HG03571 (cell line): ENCODE measurements around the gene AKT3.

Source experiments
- ATAC-seq: cut with Tn5 transposase; IDR thresholded peaks from one replicate; pipeline ENCODE4 v1.9.1; 2021; ENCODE audit not compliant: unreplicated experiment

The AKT3 gene

GRCh38 chr1:243561588-243562319, 288.3 kb downstream of the AKT3 start:
- no peak for ATAC-seq

- no peak for ATAC-seq
Observed at GRCh38 chr1:243559575-243560162, 290.4 kb downstream of the AKT3 start.

- ATAC-seq, result no peak
Observed at GRCh38 chr1:243558576-243558975, 291.5 kb downstream of the AKT3 start.

GRCh38 chr1:243557866-243558265, 292.2 kb downstream of the AKT3 start:
- no peak for ATAC-seq

GRCh38 chr1:243554686-243555085, 295.4 kb downstream of the AKT3 start:
- no peak for ATAC-seq

GRCh38 chr1:243553090-243553489, 297.0 kb downstream of the AKT3 start:
- ATAC-seq, result no peak

GRCh38 chr1:243550276-243550675, 299.8 kb downstream of the AKT3 start:
- no peak for ATAC-seq

- no peak for ATAC-seq
Observed at GRCh38 chr1:243549791-243550190, 300.3 kb downstream of the AKT3 start.

- no peak for ATAC-seq
Observed at GRCh38 chr1:243549108-243549507, 300.9 kb downstream of the AKT3 start.

- ATAC-seq, result no peak
Observed at GRCh38 chr1:243548516-243548915, 301.5 kb downstream of the AKT3 start.

GRCh38 chr1:243547891-243548290, 302.2 kb downstream of the AKT3 start:
- ATAC-seq, result no peak

- ATAC-seq, result no peak
Observed at GRCh38 chr1:243546457-243546856, 303.6 kb downstream of the AKT3 start.

GRCh38 chr1:243543501-243543900, 306.5 kb downstream of the AKT3 start:
- no peak for ATAC-seq

GRCh38 chr1:243542739-243543415, 307.2 kb downstream of the AKT3 start:
- ATAC-seq, result no peak

- ATAC-seq, result no peak
Observed at GRCh38 chr1:243539636-243540035, 310.4 kb downstream of the AKT3 start.

GRCh38 chr1:243535014-243535413, 315.0 kb downstream of the AKT3 start:
- ATAC-seq, result no peak

GRCh38 chr1:243529512-243529911, 320.5 kb downstream of the AKT3 start:
- no peak for ATAC-seq

GRCh38 chr1:243528459-243529121, 321.5 kb downstream of the AKT3 start:
- no peak for ATAC-seq

GRCh38 chr1:243526180-243526579, 323.9 kb downstream of the AKT3 start:
- no peak for ATAC-seq

- ATAC-seq, result no peak
Observed at GRCh38 chr1:243525085-243525487, 325.0 kb downstream of the AKT3 start.

GRCh38 chr1:243523766-243524165, 326.3 kb downstream of the AKT3 start:
- no peak for ATAC-seq

- ATAC-seq, result no peak
Observed at GRCh38 chr1:243520831-243521230, 329.2 kb downstream of the AKT3 start.
